ENCODE measurements around the gene SLX4IP. TPM values are rescaled to one million over a fixed set of nuclear protein-coding genes. Genes with fewer than 3 reads are reported as not detected.
A peak's percentile ranks its signal among the peaks of the same experiment; 100 is the strongest.

Gene SLX4IP
- polyA plus RNA-seq, 2 donors: 1.2 to 4.4 TPM

GRCh38 chr20:10668677-10669368, 233.7 kb downstream of the SLX4IP start:
- H3K4me1 ChIP-seq (ENCODE audit: control insufficient read depth in 2 of 2, insufficient read depth in 2 of 2, low read length in 1 of 2): peaks cover 0 to 12% of the 10 kb centered on the region in 2 donors
- H3K27ac ChIP-seq (ENCODE audit: low read depth in 2 of 2, low read length in 1 of 2): peak overlapping the region; percentile 45 to 85
- 45 to 63% methylated on average over 7 of the region's 7 CpGs for WGBS, 2 donors
- H3K36me3 ChIP-seq (ENCODE audit: control insufficient read depth in 2 of 2, insufficient read depth in 2 of 2, low read length in 1 of 2): peaks cover 0 to 10% of the 10 kb centered on the region in 2 donors
- H3K4me3 ChIP-seq (ENCODE audit: low read depth in 1 of 2, low read length in 2 of 2): peak overlapping the region in 1 of 2 donors; percentile 16
- H3K9me3 ChIP-seq (ENCODE audit: control insufficient read depth in 2 of 2, insufficient read depth in 1 of 2, low read depth in 1 of 2, low read length in 1 of 2): no peaks in the 10 kb centered on the region
- no peaks in the 10 kb centered on the region for H3K27me3 ChIP-seq (ENCODE audit: control insufficient read depth in 1 of 2, insufficient read depth in 2 of 2, low read length in 2 of 2)

DNA sequence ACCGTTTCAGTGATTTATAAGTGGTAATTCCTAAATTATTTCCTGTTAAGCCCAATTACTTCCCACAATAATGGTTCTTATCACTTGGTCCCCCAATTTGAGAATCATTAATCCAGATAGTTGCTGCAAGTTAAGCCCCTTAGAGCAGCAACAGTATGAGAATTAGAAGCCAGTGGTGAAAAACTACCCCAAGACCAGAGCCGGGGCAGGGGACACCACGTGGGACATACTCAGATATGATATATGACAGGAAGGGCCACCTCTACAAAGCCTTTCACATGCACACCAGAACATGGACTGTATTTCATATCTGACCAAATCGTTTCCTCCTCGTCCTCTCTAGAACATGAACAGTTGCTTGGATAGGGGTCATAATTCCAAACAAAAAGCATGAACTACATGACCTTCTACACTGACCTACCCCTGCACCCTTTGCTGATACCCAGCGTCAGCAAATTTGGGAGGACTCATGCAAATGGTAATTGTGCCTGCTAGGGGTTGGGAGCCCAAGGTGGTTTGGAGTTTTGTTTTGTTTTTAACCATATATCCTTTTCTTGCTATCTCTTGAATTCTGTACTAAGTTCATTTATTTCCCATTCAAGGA, 234.8 kb downstream of the SLX4IP start:
- peaks cover 0 to 10% of the 10 kb centered on the region in 2 donors for H3K36me3 ChIP-seq (ENCODE audit: control insufficient read depth in 2 of 2, insufficient read depth in 2 of 2, low read length in 1 of 2)
- no peaks in the 10 kb centered on the region for H3K27me3 ChIP-seq (ENCODE audit: control insufficient read depth in 1 of 2, insufficient read depth in 2 of 2, low read length in 2 of 2)
- peaks cover 0 to 12% of the 10 kb centered on the region in 2 donors for H3K4me1 ChIP-seq (ENCODE audit: control insufficient read depth in 2 of 2, insufficient read depth in 2 of 2, low read length in 1 of 2)
- H3K4me3 ChIP-seq (ENCODE audit: low read depth in 1 of 2, low read length in 2 of 2): peak overlapping the region; percentile 40 to 73
- no peaks in the 10 kb centered on the region for H3K9me3 ChIP-seq (ENCODE audit: control insufficient read depth in 2 of 2, insufficient read depth in 1 of 2, low read depth in 1 of 2, low read length in 1 of 2)
- peak overlapping the region; percentile 81 to 100 for H3K27ac ChIP-seq (ENCODE audit: low read depth in 2 of 2, low read length in 1 of 2)
- WGBS, 2 donors: 20 to 24% methylated on average over 6 of the region's 6 CpGs

GRCh38 chr20:10670501-10671220, 235.6 kb downstream of the SLX4IP start:
- peaks cover 0 to 10% of the 10 kb centered on the region in 2 donors for H3K36me3 ChIP-seq (ENCODE audit: control insufficient read depth in 2 of 2, insufficient read depth in 2 of 2, low read length in 1 of 2)
- WGBS, 2 donors: 13 to 23% methylated on average over 18 of the region's 18 CpGs
- H3K4me1 ChIP-seq (ENCODE audit: control insufficient read depth in 2 of 2, insufficient read depth in 2 of 2, low read length in 1 of 2): peaks cover 0 to 12% of the 10 kb centered on the region in 2 donors
- peak overlapping the region; percentile 87 to 100 for H3K27ac ChIP-seq (ENCODE audit: low read depth in 2 of 2, low read length in 1 of 2)
- H3K9me3 ChIP-seq (ENCODE audit: control insufficient read depth in 2 of 2, insufficient read depth in 1 of 2, low read depth in 1 of 2, low read length in 1 of 2): no peaks in the 10 kb centered on the region
- H3K27me3 ChIP-seq (ENCODE audit: control insufficient read depth in 1 of 2, insufficient read depth in 2 of 2, low read length in 2 of 2): no peaks in the 10 kb centered on the region
- H3K4me3 ChIP-seq (ENCODE audit: low read depth in 1 of 2, low read length in 2 of 2): peak overlapping the region; percentile 73 to 96

GRCh38 chr20:10671221-10671918, 236.3 kb downstream of the SLX4IP start:
- Histone ChIP-seq H3K4me3 (ENCODE audit: low read depth in 1 of 2, low read length in 2 of 2) (peak overlapping the region; percentile 73 to 96), H3K4me1 (ENCODE audit: control insufficient read depth in 2 of 2, insufficient read depth in 2 of 2, low read length in 1 of 2) (peaks cover 0 to 8% of the 10 kb centered on the region in 2 donors), H3K9me3 (ENCODE audit: control insufficient read depth in 2 of 2, insufficient read depth in 1 of 2, low read depth in 1 of 2, low read length in 1 of 2) (no peaks in the 10 kb centered on the region), H3K27ac (ENCODE audit: low read depth in 2 of 2, low read length in 1 of 2) (peak overlapping the region; percentile 100), H3K36me3 (ENCODE audit: control insufficient read depth in 2 of 2, insufficient read depth in 2 of 2, low read length in 1 of 2) (peaks cover 0 to 10% of the 10 kb centered on the region in 2 donors), H3K27me3 (ENCODE audit: control insufficient read depth in 1 of 2, insufficient read depth in 2 of 2, low read length in 2 of 2) (no peaks in the 10 kb centered on the region)
- 3% methylated on average over 13 of the region's 13 CpGs for WGBS, 2 donors

GRCh38 chr20:10671919-10672623, 237.0 kb downstream of the SLX4IP start:
- peaks cover 0 to 8% of the 10 kb centered on the region in 2 donors for H3K36me3 ChIP-seq (ENCODE audit: control insufficient read depth in 2 of 2, insufficient read depth in 2 of 2, low read length in 1 of 2)
- H3K4me1 ChIP-seq (ENCODE audit: control insufficient read depth in 2 of 2, insufficient read depth in 2 of 2, low read length in 1 of 2): peaks cover 0 to under 1% of the 10 kb centered on the region in 2 donors
- 0 to 1% methylated on average over 42 of the region's 42 CpGs for WGBS, 2 donors
- peak overlapping the region; percentile 73 to 96 for H3K4me3 ChIP-seq (ENCODE audit: low read depth in 1 of 2, low read length in 2 of 2)
- peak overlapping the region; percentile 100 for H3K27ac ChIP-seq (ENCODE audit: low read depth in 2 of 2, low read length in 1 of 2)
- no peaks in the 10 kb centered on the region for H3K9me3 ChIP-seq (ENCODE audit: control insufficient read depth in 2 of 2, insufficient read depth in 1 of 2, low read depth in 1 of 2, low read length in 1 of 2)
- no peaks in the 10 kb centered on the region for H3K27me3 ChIP-seq (ENCODE audit: control insufficient read depth in 1 of 2, insufficient read depth in 2 of 2, low read length in 2 of 2)

GRCh38 chr20:10672624-10673127, 237.6 kb downstream of the SLX4IP start:
- Histone ChIP-seq H3K36me3 (ENCODE audit: control insufficient read depth in 2 of 2, insufficient read depth in 2 of 2, low read length in 1 of 2) (peaks cover 0 to 2% of the 10 kb centered on the region in 2 donors), H3K27me3 (ENCODE audit: control insufficient read depth in 1 of 2, insufficient read depth in 2 of 2, low read length in 2 of 2) (no peaks in the 10 kb centered on the region), H3K27ac (ENCODE audit: low read depth in 2 of 2, low read length in 1 of 2) (peak overlapping the region; percentile 100), H3K4me1 (ENCODE audit: control insufficient read depth in 2 of 2, insufficient read depth in 2 of 2, low read length in 1 of 2) (no peaks in the 10 kb centered on the region), H3K9me3 (ENCODE audit: control insufficient read depth in 2 of 2, insufficient read depth in 1 of 2, low read depth in 1 of 2, low read length in 1 of 2) (no peaks in the 10 kb centered on the region), H3K4me3 (ENCODE audit: low read depth in 1 of 2, low read length in 2 of 2) (peak overlapping the region; percentile 73 to 96)
- WGBS, 2 donors: 0 to 1% methylated on average over 47 of the region's 47 CpGs

DNA sequence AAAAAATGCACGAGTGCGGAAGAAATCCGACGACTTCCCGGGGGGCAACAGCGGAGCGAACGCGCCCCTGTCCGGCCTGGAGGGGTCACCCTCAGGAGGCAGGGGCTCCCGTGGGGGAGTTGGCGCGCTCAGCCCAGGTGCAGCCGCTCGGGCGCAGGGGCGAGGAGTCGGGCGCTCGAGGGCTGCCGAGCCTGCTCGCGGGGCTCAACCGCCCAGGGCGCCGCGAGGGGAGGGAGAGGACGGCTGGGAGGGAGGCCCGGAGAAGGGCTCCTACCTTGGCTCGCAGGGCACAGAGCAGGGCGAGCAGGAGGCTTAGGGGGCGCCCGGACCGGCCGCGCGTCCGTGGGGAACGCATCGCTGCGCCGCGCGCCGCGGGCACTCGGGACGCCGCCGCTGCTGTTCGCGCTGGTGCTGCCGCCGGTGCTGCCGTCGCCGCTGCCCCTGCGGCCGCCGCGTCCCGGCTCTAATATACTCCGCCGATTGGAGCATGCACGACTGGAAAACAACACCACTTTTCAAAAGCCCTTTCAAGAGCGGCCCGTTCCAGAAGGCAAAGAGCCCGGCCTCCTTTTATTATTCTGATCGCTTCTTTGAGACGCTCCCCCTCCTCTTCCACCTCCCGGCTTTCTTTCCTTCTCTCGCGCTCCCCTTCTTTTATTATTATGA, 238.2 kb downstream of the SLX4IP start:
- Histone ChIP-seq H3K27ac (ENCODE audit: low read depth in 2 of 2, low read length in 1 of 2) (peak overlapping the region; percentile 100), H3K4me1 (ENCODE audit: control insufficient read depth in 2 of 2, insufficient read depth in 2 of 2, low read length in 1 of 2) (no peaks in the 10 kb centered on the region), H3K4me3 (ENCODE audit: low read depth in 1 of 2, low read length in 2 of 2) (peak overlapping the region; percentile 73 to 96), H3K36me3 (ENCODE audit: control insufficient read depth in 2 of 2, insufficient read depth in 2 of 2, low read length in 1 of 2) (peaks cover 0 to 2% of the 10 kb centered on the region in 2 donors), H3K9me3 (ENCODE audit: control insufficient read depth in 2 of 2, insufficient read depth in 1 of 2, low read depth in 1 of 2, low read length in 1 of 2) (no peaks in the 10 kb centered on the region), H3K27me3 (ENCODE audit: control insufficient read depth in 1 of 2, insufficient read depth in 2 of 2, low read length in 2 of 2) (no peaks in the 10 kb centered on the region)
- WGBS, 2 donors: 0 to 1% methylated on average over 73 of the region's 73 CpGs

DNA sequence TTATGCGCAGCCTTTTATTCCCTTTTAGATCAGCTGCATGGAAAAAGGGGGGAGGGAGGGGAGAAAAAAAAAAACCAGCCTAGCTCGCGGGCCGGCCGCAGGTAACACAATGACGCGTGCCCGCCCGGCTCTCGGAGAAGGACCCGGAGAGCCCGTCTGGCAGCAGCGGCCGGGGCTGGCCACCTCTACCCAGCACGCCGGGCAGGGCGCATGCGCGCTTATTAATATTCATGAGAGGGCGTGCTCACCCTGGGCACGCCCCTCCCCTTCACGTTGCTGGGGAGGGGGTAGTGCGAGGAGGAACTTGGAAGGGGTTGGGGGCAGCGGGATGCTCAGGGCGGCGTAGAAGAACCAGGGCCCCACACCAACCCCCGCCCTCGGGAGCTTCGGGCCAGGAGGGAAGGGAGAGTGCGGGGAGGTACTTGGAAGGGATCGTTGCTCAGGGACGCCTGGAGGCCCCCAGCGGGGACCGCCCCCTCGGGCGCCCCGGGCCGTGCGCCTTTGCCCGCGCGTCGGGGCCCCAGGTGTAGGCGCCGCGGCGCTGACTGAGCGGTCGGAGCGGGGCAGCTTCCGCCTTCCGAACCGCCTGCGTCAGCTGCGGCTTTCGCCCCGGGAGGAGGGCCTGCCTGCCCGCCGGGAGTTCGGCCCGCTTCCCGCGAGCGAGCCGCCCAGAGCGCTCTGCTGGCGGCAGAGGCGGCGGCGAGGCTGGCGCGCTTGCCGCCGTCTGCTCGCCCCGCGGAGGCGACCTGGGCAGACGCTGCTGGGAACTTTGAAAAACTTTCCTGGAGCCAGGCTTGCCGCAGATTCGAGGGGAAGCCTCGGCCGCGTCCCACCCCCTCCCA, 239.0 kb downstream of the SLX4IP start, which contains the start of gene JAG1:
JAG1 (minus strand) TSS at position 158 of the 842 bp plus-strand sequence. CDS start 469 bp downstream, outside the sequence.
- Histone ChIP-seq H3K27ac (ENCODE audit: low read depth in 2 of 2, low read length in 1 of 2) (peak within 1 kb of the TSS; percentile 100), H3K36me3 (ENCODE audit: control insufficient read depth in 2 of 2, insufficient read depth in 2 of 2, low read length in 1 of 2) (peaks cover 0 to 2% of the 10 kb centered on the region in 2 donors), H3K27me3 (ENCODE audit: control insufficient read depth in 1 of 2, insufficient read depth in 2 of 2, low read length in 2 of 2) (no peaks in the 10 kb centered on the region), H3K4me3 (ENCODE audit: low read depth in 1 of 2, low read length in 2 of 2) (peak within 1 kb of the TSS; percentile 73 to 96), H3K9me3 (ENCODE audit: control insufficient read depth in 2 of 2, insufficient read depth in 1 of 2, low read depth in 1 of 2, low read length in 1 of 2) (no peaks in the 10 kb centered on the region), H3K4me1 (ENCODE audit: control insufficient read depth in 2 of 2, insufficient read depth in 2 of 2, low read length in 1 of 2) (no peaks in the 10 kb centered on the region)
- WGBS, 2 donors: 0% methylated on average over 83 to 84 of the region's 84 CpGs
